ENCODE results near the gene CADM1.

CADM1 gene

GRCh38 chr11:115311949-115312348 lies 192.3 kb downstream of the CADM1 start:
- Histone ChIP-seq H3K4me2 (no peak overlapping the region), H3K27ac (no peak overlapping the region), H2AFZ (ENCODE audit: low read depth) (no peak overlapping the region), H3K27me3 (ENCODE audit: insufficient read depth, low read depth) (no peaks in the 10 kb centered on the region), H3K79me2 (ENCODE audit: insufficient read depth, low read depth) (no peaks in the 10 kb centered on the region), H3K4me3 (IDR thresholded peaks at IDR 0.05; ENCODE audit: insufficient read depth, low read depth, low read length) (no peak overlapping the region), H3K9ac (no peak overlapping the region), H3K4me1 (ENCODE audit: low read depth, poor library complexity, severe bottlenecking) (no peaks in the 10 kb centered on the region), H3K36me3 (ENCODE audit: insufficient read depth) (no peaks in the 10 kb centered on the region), H4K20me1 (ENCODE audit: insufficient read depth) (no peaks in the 10 kb centered on the region)
- no peak for TF ChIP-seq CTCF (conservative IDR thresholded peaks at IDR 0.05; ENCODE audit: low read depth, low read length)

DNA sequence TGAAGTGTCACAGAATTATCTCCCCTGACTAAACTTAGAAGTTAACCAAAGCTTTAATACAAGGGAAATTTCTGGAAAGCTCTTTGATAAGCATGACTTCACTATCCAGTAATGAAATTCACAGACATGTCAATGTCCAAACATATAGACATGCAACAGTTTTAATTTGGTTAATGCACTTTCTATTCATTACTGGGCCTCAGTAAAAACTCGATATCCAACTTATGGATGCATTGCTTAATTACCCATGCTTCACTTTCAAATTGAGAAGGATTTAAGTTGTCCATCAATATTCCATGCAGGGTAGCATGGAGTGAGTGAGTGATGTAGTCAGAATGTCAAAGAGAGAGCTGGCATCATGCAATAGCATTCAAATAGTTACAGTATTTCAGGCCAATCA lies 197.5 kb downstream of the CADM1 start:
- Histone ChIP-seq H3K4me3 (IDR thresholded peaks at IDR 0.05; ENCODE audit: insufficient read depth, low read depth, low read length) (no peak overlapping the region), H2AFZ (ENCODE audit: low read depth) (no peak overlapping the region), H3K79me2 (ENCODE audit: insufficient read depth, low read depth) (no peaks in the 10 kb centered on the region), H3K4me1 (ENCODE audit: low read depth, poor library complexity, severe bottlenecking) (peaks cover 1% of the 10 kb centered on the region), H3K36me3 (ENCODE audit: insufficient read depth) (no peaks in the 10 kb centered on the region), H3K27me3 (ENCODE audit: insufficient read depth, low read depth) (no peaks in the 10 kb centered on the region), H3K4me2 (no peak overlapping the region), H3K27ac (no peak overlapping the region), H3K9ac (no peak overlapping the region), H4K20me1 (ENCODE audit: insufficient read depth) (no peaks in the 10 kb centered on the region)
- TF ChIP-seq CTCF (conservative IDR thresholded peaks at IDR 0.05; ENCODE audit: low read depth, low read length) = no peak

GRCh38 chr11:115304774-115305472 lies 199.3 kb downstream of the CADM1 start:
- H3K27me3 ChIP-seq (ENCODE audit: insufficient read depth, low read depth) = no peaks in the 10 kb centered on the region
- no peak overlapping the region for H3K9ac ChIP-seq
- H3K4me1 ChIP-seq (ENCODE audit: low read depth, poor library complexity, severe bottlenecking) = peaks cover 7% of the 10 kb centered on the region
- H3K36me3 ChIP-seq (ENCODE audit: insufficient read depth) = no peaks in the 10 kb centered on the region
- H3K27ac ChIP-seq = no peak overlapping the region
- H4K20me1 ChIP-seq (ENCODE audit: insufficient read depth) = no peaks in the 10 kb centered on the region
- no peak for TF ChIP-seq CTCF (conservative IDR thresholded peaks at IDR 0.05; ENCODE audit: low read depth, low read length)
- no peak overlapping the region for H2AFZ ChIP-seq (ENCODE audit: low read depth)
- H3K79me2 ChIP-seq (ENCODE audit: insufficient read depth, low read depth) = no peaks in the 10 kb centered on the region
- H3K4me3 ChIP-seq (IDR thresholded peaks at IDR 0.05; ENCODE audit: insufficient read depth, low read depth, low read length) = no peak overlapping the region
- H3K4me2 ChIP-seq = no peak overlapping the region

DNA sequence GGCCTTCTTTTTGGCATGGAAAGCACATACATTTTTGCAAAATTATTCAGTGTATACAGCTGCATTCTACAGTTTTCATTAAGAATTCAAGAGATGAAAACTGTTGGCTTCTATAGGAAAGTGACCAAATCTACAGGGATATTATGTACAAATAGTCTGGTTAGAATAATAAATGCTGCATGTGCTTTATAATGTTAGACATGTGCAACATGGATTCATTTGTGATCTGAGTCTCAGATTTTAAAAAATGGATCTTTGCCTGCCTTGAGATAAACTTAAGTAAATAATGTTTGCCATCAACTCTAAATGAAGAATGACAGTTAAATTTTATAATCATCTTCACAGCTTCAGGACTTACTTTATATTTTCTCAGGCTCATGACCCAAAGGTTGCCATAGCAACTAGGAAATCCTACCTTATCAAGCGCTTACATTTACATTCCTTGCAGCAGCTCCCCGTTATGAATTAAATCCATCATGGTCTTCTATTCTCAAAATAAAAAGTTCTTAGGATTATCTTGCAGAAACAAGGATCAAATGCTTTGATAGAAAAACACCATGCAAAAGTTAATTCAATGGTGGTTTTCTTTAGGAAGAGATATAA lies 200.2 kb downstream of the CADM1 start:
- Histone ChIP-seq H3K27ac (no peak overlapping the region), H3K27me3 (ENCODE audit: insufficient read depth, low read depth) (no peaks in the 10 kb centered on the region)

More for the DNA sequence above, 200.2 kb downstream of the CADM1 start:
- peaks cover 7% of the 10 kb centered on the region for H3K4me1 ChIP-seq (ENCODE audit: low read depth, poor library complexity, severe bottlenecking)
- H3K9ac ChIP-seq = no peak overlapping the region
- no peak overlapping the region for H3K4me2 ChIP-seq
- no peak overlapping the region for H2AFZ ChIP-seq (ENCODE audit: low read depth)
- no peak overlapping the region for H3K4me3 ChIP-seq (IDR thresholded peaks at IDR 0.05; ENCODE audit: insufficient read depth, low read depth, low read length)
- H3K79me2 ChIP-seq (ENCODE audit: insufficient read depth, low read depth) = no peaks in the 10 kb centered on the region
- TF ChIP-seq CTCF (conservative IDR thresholded peaks at IDR 0.05; ENCODE audit: low read depth, low read length) = no peak
- no peaks in the 10 kb centered on the region for H4K20me1 ChIP-seq (ENCODE audit: insufficient read depth)
- no peaks in the 10 kb centered on the region for H3K36me3 ChIP-seq (ENCODE audit: insufficient read depth)
